ENCODE results near the gene ZNF678. TPM values are rescaled to one million over a fixed set of nuclear protein-coding genes. Genes with fewer than 3 reads are reported as not detected.

ZNF678 gene
- polyA plus RNA-seq, 1 experiment, result 1.2 TPM

- no peak for DNase-seq (ENCODE audit: low read depth)
- POLR2A ChIA-PET, result no interaction called here
- no peak for TF ChIP-seq CTCF (IDR thresholded peaks at IDR 0.05; ENCODE audit: insufficient read depth, low read depth, low read length)
- Histone ChIP-seq H3K4me3 (ENCODE audit: low read depth, low read length) (no peak overlapping the region), H3K27me3 (ENCODE audit: control insufficient read depth, insufficient read depth, low read length) (peaks cover 4% of the 10 kb centered on the region), H3K36me3 (ENCODE audit: control insufficient read depth, insufficient read depth, low read length) (no peaks in the 10 kb centered on the region)
- CTCF ChIA-PET, result interaction anchor here (0.5 to 1.4 kb wide), 2 partner anchors 18 to 496 kb away, joined by 3 to 6 read pairs; no protein-coding TSS in a partner anchor
Observed at GRCh38 chr1:227560393-227561173, 2.8 kb upstream of the ZNF678 start.

- ChIA-PET POLR2A (no interaction called here), CTCF (interaction anchor here (1.4 kb wide), 1 partner anchor 19 kb away, joined by 6 read pairs; no protein-coding TSS in a partner anchor)
- TF ChIP-seq CTCF (IDR thresholded peaks at IDR 0.05; ENCODE audit: insufficient read depth, low read depth, low read length), result no peak
Observed at GRCh38 chr1:227561241-227561907, 2.0 kb upstream of the ZNF678 start.

GRCh38 chr1:227562037-227562436 is 1.3 kb upstream of the ZNF678 start:
- no peak for TF ChIP-seq CTCF (IDR thresholded peaks at IDR 0.05; ENCODE audit: insufficient read depth, low read depth, low read length)
- CTCF ChIA-PET, result no interaction called here
- Histone ChIP-seq H3K4me3 (ENCODE audit: low read depth, low read length) (no peak overlapping the region), H3K27me3 (ENCODE audit: control insufficient read depth, insufficient read depth, low read length) (peaks cover 4% of the 10 kb centered on the region), H3K36me3 (ENCODE audit: control insufficient read depth, insufficient read depth, low read length) (no peaks in the 10 kb centered on the region)
- DNase-seq (ENCODE audit: low read depth), result no peak
- POLR2A ChIA-PET, result no interaction called here

More at GRCh38 chr1:227561241-227561907, 2.0 kb upstream of the ZNF678 start:
- Histone ChIP-seq H3K36me3 (ENCODE audit: control insufficient read depth, insufficient read depth, low read length) (no peaks in the 10 kb centered on the region), H3K27me3 (ENCODE audit: control insufficient read depth, insufficient read depth, low read length) (peaks cover 4% of the 10 kb centered on the region), H3K4me3 (ENCODE audit: low read depth, low read length) (no peak overlapping the region)
- no peak for DNase-seq (ENCODE audit: low read depth)

GRCh38 chr1:227562933-227563323 is 428 bp upstream of the ZNF678 start:
- TF ChIP-seq CTCF (IDR thresholded peaks at IDR 0.05; ENCODE audit: insufficient read depth, low read depth, low read length), result no peak
- Histone ChIP-seq H3K27me3 (ENCODE audit: control insufficient read depth, insufficient read depth, low read length) (peaks cover 4% of the 10 kb centered on the region), H3K4me3 (ENCODE audit: low read depth, low read length) (no peak overlapping the region), H3K36me3 (ENCODE audit: control insufficient read depth, insufficient read depth, low read length) (no peaks in the 10 kb centered on the region)
- ChIA-PET POLR2A (no interaction called here), CTCF (no interaction called here)
- DNase-seq (ENCODE audit: low read depth), result no peak

GRCh38 chr1:227567256-227567655 is 3.9 kb downstream of the ZNF678 start:
- POLR2A ChIA-PET, result no interaction called here
- Histone ChIP-seq H3K27me3 (ENCODE audit: control insufficient read depth, insufficient read depth, low read length) (no peaks in the 10 kb centered on the region), H3K36me3 (ENCODE audit: control insufficient read depth, insufficient read depth, low read length) (no peaks in the 10 kb centered on the region), H3K4me3 (ENCODE audit: low read depth, low read length) (no peak overlapping the region)
- CTCF ChIA-PET, result no interaction called here
- TF ChIP-seq CTCF (IDR thresholded peaks at IDR 0.05; ENCODE audit: insufficient read depth, low read depth, low read length), result no peak
- no peak for DNase-seq (ENCODE audit: low read depth)
